A673 (cell line): ENCODE measurements around the gene SAP30L.

Experiments used
- CTCF ChIP-seq: fragments of 300-800, 200-600 bp; sonication (generic); conservative IDR thresholded peaks from 2 replicates; pipeline ENCODE4 v1.5.1; 2017; ENCODE audit warnings: low read depth, mild to moderate bottlenecking, antibody characterized with exemption, low read length, moderate library complexity, mixed read lengths
- EZH2 ChIP-seq: fragments of 200-600 bp; sonication (generic); IDR thresholded peaks from 2 replicates; pipeline ENCODE4 v1.6.1; 2017; ENCODE audit warnings: borderline replicate concordance, low read depth, mild to moderate bottlenecking, mixed read lengths, antibody characterized with exemption, low read length; ENCODE audit not compliant: poor library complexity, severe bottlenecking

- TF ChIP-seq CTCF (no peak), EZH2 (peak; percentile 67)
Measured at GRCh38 chr5:154474396-154475334, 28.9 kb downstream of the SAP30L start.
